Myocyte (in vitro differentiated cells): ENCODE results near the gene FRMD5. TPM values are rescaled to one million over a fixed set of nuclear protein-coding genes. Genes with fewer than 3 reads are reported as not detected.
"Not testable (repeated sequence)": the region's sequence is repeated elsewhere in the genome, so short reads cannot be mapped to it uniquely, and the experiment has no call there.

Experiments used
- DNase-seq: peaks from one replicate; pipeline ENCODE4 v3.0.0-alpha.2; 2012; ENCODE audit warnings: low read depth
- total RNA-seq: library from RNA; depleted of rRNA; stranded (reverse); fragments of >200 nt; gene quantifications from 2 replicates; pipeline ENCODE4 v1.2.3, GENCODE V29; 2014

Gene FRMD5
- total RNA-seq, 1 donor from 2014 or later: 2.2 TPM

- peak; percentile 36 for DNase-seq
These were observed 160.0 kb downstream of the FRMD5 start for GRCh38 chr15:44034933-44035624.

GRCh38 chr15:44034334-44034733 lies 160.7 kb downstream of the FRMD5 start:
- no peak for DNase-seq

- DNase-seq: peak; percentile 72
These were observed 161.2 kb downstream of the FRMD5 start for GRCh38 chr15:44033894-44034293.

GRCh38 chr15:44032820-44033219 lies 162.3 kb downstream of the FRMD5 start:
- DNase-seq: not testable (repeated sequence)

- DNase-seq: peak; percentile 58
These were observed 165.0 kb downstream of the FRMD5 start for GRCh38 chr15:44029940-44030568.

GRCh38 chr15:44029003-44029402 lies 166.1 kb downstream of the FRMD5 start:
- DNase-seq: peak; percentile 40

GRCh38 chr15:44028349-44028748 lies 166.7 kb downstream of the FRMD5 start:
- DNase-seq: peak; percentile 49

- DNase-seq: no peak
These were observed 170.9 kb downstream of the FRMD5 start for GRCh38 chr15:44024155-44024554.

- no peak for DNase-seq
These were observed 171.9 kb downstream of the FRMD5 start for GRCh38 chr15:44023176-44023575.

- no peak for DNase-seq
These were observed 176.9 kb downstream of the FRMD5 start for GRCh38 chr15:44018151-44018550.

GRCh38 chr15:44015545-44016305 lies 179.3 kb downstream of the FRMD5 start:
- no peak for DNase-seq

GRCh38 chr15:44011238-44011854 lies 183.7 kb downstream of the FRMD5 start:
- DNase-seq: peak; percentile 71

- peak; percentile 53 for DNase-seq
These were observed 185.0 kb downstream of the FRMD5 start for GRCh38 chr15:44010089-44010488.

- DNase-seq: no peak
These were observed 186.0 kb downstream of the FRMD5 start for GRCh38 chr15:44009038-44009437.

- peak; percentile 71 for DNase-seq
These were observed 194.8 kb downstream of the FRMD5 start for GRCh38 chr15:44000248-44000647.

- DNase-seq: peak; percentile 76
These were observed 196.5 kb downstream of the FRMD5 start for GRCh38 chr15:43998607-43999006.

- no peak for DNase-seq
These were observed 203.9 kb downstream of the FRMD5 start for GRCh38 chr15:43991206-43991605.

GRCh38 chr15:43989938-43990337 lies 205.1 kb downstream of the FRMD5 start:
- no peak for DNase-seq

- DNase-seq: no peak
These were observed 206.2 kb downstream of the FRMD5 start for GRCh38 chr15:43988900-43989299.

- DNase-seq: no peak
These were observed 207.1 kb downstream of the FRMD5 start for GRCh38 chr15:43987924-43988323.

- DNase-seq: no peak
These were observed 208.9 kb downstream of the FRMD5 start for GRCh38 chr15:43985976-43986680.
